SKM-1 treated with dmso at 0.1 percent for 144 hours (cell line): ENCODE measurements around the gene PTK6.

Source experiments
- DNase-seq: peaks from one replicate; lab custom pipeline; 2025; ENCODE audit not compliant: unreplicated experiment; lab: John Stamatoyannopoulos, UW

Gene PTK6

DNA sequence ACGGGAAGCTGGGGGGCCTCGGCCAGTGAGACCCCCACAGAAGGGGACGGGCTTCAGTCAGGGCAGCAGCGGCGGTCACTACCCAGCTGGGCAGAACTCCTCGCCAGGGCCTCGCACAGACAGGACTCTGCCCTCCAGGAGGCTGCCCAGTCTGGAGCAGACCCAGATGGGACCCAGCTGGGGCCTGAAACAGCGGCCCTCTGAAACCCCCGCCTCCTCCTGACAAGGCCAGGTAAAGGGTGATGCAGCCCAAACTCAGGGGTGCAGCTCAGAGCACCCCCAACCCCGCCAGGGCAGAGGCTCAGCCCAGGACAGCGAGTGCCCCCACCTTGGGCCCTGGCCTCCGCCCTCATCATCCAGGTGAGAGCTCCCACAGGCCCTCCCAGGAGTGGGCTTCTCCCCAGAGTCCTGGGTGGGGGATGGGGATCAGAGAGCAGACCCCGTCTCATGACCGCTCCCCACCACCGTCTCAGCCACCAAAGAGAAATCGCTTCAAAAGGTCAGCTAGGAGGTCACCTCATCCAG lies 40.5 kb downstream of the PTK6 start:
- no peak for DNase-seq

DNA sequence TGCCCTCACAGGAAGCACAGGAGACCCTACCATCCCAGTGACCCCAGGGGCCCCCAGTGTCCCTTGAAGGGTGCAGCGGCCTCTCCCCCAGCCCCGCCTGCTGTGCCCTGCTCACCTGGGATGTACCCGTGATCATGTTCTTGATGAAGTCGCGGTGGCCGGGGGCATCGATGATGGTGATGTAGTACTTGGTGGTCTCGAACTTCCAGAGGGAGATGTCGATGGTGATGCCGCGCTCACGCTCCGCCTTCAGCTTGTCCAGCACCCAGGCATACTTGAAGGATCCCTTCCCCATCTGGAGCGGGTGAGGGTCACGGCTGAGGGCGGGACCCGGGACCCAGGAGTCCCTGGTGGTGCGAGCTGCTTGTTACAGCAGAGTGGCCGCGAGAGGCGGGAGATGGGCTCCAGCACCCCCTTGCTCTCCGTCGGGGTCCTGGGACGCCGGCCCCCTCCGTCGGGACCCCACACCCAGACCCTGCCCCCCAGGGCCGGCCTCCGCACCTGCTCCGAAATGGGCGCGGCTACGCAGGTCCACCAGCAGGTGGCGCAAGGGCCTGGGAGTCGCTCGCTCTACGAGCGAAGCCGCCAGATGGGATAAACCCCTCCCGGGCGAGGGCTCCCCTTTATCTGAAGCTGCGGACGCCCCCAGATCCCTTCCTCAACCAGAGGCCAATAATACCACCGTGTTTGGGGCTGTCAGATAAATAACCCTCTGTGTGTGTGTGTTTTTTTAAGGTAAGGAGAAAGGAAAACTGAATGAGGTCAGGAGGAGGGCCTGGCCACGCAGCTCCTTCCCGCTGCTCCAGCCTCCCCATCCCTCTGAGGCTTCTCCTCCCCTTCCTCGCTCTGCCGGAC lies 41.2 kb downstream of the PTK6 start:
- no peak for DNase-seq

GRCh38 chr20:63495167-63495720 lies 41.9 kb downstream of the PTK6 start:
- no peak for DNase-seq

GRCh38 chr20:63494420-63495166 lies 42.6 kb downstream of the PTK6 start:
- DNase-seq = no peak

GRCh38 chr20:63494084-63494419 lies 43.1 kb downstream of the PTK6 start:
- no peak for DNase-seq

GRCh38 chr20:63493563-63494020 lies 43.6 kb downstream of the PTK6 start:
- DNase-seq = no peak

DNA sequence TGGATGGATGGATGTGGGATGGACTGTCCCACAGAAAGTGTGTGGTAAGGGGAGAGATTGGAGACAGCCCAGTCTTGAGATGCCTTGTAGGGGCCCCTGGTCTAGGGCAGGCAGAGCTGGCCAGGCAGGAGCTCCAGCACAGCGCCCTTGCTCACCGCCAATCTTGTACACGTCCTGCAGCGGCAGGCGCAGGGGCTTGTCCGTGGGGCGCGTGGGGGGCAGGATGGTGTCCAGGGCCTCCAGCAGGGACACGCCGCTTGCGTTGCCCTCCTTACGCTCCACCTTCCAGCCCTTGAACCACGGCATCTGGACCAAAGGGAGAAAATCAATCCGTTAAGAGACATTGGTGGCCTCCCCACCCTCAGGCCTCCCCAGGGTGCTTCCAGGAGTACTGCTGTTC lies 44.2 kb downstream of the PTK6 start:
- no peak for DNase-seq

DNA sequence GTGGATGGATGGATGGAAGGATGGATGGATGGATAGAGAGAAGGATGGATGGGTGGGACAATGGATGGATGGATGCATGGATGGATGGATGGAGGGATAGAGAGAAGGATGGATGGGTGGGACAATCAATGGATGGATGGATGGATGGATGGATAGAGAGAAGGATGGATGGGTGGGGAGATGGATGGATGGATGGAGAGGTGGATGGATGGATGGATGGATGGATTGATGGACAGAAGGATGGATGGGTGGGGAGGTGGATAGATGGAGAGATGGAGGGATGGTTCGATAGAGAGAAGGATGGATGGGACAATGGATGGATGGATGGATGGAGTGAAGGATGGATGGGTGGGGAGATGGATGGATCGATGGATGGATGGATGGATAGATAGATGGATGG lies 44.7 kb downstream of the PTK6 start:
- no peak for DNase-seq

DNA sequence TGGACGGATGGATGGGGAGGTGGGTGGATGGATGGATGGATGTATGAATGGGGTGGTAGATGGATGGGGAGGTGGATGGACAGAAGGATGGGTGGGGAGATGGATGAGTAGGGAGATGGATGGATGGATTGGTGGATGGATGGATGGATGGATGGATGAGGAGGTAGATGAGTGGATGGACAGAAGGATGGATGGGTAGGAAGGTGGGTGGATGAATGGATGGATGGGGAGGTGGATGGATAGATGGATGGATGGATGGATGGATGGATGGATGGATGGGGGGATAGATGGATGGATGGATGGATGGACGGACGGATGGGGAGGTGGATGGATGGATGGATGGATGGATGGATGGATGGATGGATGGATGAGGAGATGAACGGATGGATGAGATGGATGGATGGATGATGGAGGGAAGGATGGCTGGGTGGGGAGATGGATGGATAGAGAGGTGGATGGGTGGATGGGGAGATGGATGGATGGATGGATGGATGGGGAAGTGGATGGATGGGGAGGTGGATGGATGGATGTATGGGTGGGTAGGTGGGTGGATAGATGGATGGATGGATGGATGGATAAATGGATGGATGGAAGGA lies 45.4 kb downstream of the PTK6 start:
- no peak for DNase-seq

GRCh38 chr20:63491078-63491477 lies 46.1 kb downstream of the PTK6 start:
- DNase-seq = no peak

DNA sequence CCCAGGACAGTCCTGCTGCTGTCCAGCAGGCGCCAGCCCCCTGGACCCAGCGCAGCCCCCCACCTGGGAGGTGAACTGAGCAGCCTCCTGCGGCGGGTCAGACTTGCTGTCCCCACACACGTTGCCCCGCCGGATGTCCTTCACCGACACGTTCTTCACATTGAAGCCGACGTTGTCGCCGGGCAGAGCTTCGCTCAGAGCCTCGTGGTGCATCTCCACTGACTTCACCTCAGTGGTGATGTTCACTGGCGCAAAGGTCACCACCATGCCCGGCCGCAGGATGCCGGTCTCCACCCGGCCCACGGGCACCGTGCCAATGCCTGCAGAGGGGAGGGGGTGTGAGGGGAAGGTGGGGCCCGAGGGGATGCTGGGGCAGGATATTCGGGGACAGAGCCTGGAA lies 46.8 kb downstream of the PTK6 start:
- DNase-seq = no peak

GRCh38 chr20:63488315-63489251 lies 48.6 kb downstream of the PTK6 start:
- no peak for DNase-seq

DNA sequence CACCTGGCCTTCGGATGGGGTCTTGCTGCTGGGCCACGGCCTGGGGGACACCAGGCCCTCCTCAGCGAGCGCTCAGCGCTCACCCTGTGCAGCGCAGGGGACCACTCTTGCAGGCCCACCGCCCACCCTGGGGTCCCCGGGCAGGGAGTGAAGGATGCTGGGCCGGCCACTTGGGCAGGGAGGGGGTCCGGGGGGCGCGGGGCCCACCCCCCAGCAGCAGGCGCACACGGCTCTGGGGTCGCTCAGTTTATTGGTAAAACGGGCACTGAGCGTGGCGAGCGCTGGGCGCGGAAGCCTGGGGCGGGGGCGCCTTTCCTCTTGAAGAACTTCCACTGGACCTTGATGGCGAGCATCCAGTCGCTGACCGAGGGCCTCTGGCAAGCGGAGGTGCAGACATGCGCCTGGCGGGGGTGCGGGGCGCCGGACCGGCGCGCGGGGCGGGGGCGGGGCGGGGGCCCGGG lies 49.4 kb downstream of the PTK6 start:
- DNase-seq = no peak

GRCh38 chr20:63487116-63487764 lies 49.9 kb downstream of the PTK6 start:
- DNase-seq = no peak

DNA sequence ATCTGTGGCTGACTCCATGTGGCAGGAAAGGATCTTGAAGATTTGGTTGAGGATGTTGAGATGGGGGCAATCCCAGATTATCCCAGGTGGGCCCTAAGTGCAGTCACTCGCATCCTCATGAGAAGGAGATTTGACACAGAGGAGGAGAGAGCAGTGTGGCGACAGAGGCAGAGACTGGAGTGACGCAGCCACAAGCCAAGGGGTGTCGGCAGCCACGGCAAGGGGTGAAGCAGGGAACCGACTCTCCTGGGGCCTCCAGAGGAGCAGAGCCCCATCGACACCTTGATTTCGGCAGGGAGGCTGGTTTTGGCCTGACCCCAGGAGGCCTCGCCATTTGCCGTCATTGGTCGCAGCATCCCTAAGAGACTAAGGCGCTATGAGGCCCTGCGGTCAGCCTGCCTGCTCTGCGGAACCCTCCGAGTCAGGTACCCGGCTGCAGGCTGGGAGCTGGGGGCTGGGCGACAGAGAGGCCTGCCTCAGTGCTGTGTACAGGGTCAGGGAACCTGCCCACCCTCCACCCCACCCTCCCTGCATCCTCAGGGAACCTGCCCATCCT lies 50.8 kb downstream of the PTK6 start:
- no peak for DNase-seq

DNA sequence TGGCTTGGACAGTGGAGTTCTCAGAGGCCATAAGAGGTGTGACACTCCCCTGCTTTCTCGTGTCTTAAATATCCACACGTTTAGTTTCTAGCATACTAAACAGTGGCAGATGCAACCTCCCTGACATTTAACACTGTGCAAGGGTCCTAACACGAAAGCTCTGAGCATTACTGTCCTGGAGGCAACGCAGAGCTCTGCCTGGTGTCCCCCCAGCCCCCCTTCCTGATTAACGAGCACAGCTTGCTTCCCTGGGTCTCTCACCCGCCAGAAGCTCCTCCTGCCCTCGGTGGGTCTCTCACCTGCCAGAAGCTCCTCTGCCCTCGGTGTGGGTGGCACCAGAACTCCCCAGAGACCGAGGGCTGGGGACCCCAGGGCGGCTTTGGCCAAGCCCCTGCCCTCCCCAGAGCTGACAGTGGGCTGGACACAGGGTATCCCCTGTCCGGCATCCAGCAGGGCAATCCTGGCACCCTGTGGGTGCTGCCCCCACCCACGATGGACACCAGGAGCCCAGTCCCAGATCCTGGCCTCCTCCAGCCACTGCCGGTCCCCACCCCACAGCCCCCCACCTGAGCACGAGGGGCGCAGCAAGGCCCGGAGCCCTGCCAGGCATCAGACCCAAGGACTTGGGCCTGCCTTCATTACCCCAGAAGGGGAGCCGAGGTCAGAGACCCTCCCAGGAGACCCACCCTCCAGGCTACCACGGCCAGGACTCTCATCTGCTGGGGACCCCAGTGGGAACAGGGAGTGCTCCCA lies 52.3 kb downstream of the PTK6 start:
- DNase-seq = no peak

- no peak for DNase-seq
Measured at GRCh38 chr20:63484236-63484635, 52.9 kb downstream of the PTK6 start.

GRCh38 chr20:63483834-63484233 lies 53.3 kb downstream of the PTK6 start:
- no peak for DNase-seq
